Smooth muscle cell (in vitro differentiated cells): ENCODE measurements around the gene NUDT4. TPM values are rescaled to one million over a fixed set of nuclear protein-coding genes. Genes with fewer than 3 reads are reported as not detected.

Source experiments
- DNase-seq: peaks from one replicate; lab custom pipeline; 2025; ENCODE audit not compliant: unreplicated experiment; lab: John Stamatoyannopoulos, UW
- H2AFZ ChIP-seq: fragments of 200-600 bp; sonication (generic); 2 replicates; pipeline ENCODE4 v1.6.0; 2016; ENCODE audit warnings: antibody characterized with exemption, low read depth, mild to moderate bottlenecking
- H3F3A ChIP-seq: fragments of 200-600 bp; sonication (generic); 2 replicates; pipeline ENCODE4 v1.6.0; 2017; ENCODE audit warnings: antibody characterized with exemption, low read depth
- H3K27ac ChIP-seq: fragments of 200-600 bp; sonication (generic); 2 replicates; pipeline ENCODE4 v1.5.1; 2016; ENCODE audit warnings: low read depth, mild to moderate bottlenecking
- H3K27me3 ChIP-seq: fragments of 200-600 bp; sonication (generic); 2 replicates; pipeline ENCODE4 v1.6.1; 2016; ENCODE audit warnings: low read depth, mild to moderate bottlenecking
- H3K36me3 ChIP-seq: fragments of 200-600 bp; sonication (generic); 2 replicates; pipeline ENCODE4 v1.5.1; 2016; ENCODE audit warnings: low read depth
- H3K4me1 ChIP-seq: fragments of 200-600 bp; sonication (generic); 2 replicates; pipeline ENCODE4 v1.5.1; 2016; ENCODE audit warnings: low read depth
- H3K4me2 ChIP-seq: fragments of 200-600 bp; sonication (generic); 2 replicates; pipeline ENCODE4 v1.6.0; 2016; ENCODE audit warnings: mild to moderate bottlenecking
- H3K4me3 ChIP-seq: fragments of 200-600 bp; sonication (generic); 2 replicates; pipeline ENCODE4 v1.5.1; 2016; ENCODE audit warnings: mild to moderate bottlenecking
- H3K79me2 ChIP-seq: fragments of 200-600 bp; sonication (generic); 2 replicates; pipeline ENCODE4 v1.6.0; 2016; ENCODE audit warnings: low read depth, mild to moderate bottlenecking
- H3K9ac ChIP-seq: fragments of 200-600 bp; sonication (generic); 2 replicates; pipeline ENCODE4 v1.6.0; 2016; ENCODE audit warnings: low read depth
- H3K9me3 ChIP-seq: fragments of 200-600 bp; sonication (generic); replicated peaks from 2 replicates; pipeline ENCODE4 v1.5.1; 2016; ENCODE audit warnings: low read depth
- H4K20me1 ChIP-seq: fragments of 200-600 bp; sonication (generic); 2 replicates; pipeline ENCODE4 v1.6.0; 2016; ENCODE audit warnings: low read depth
- WGBS: methylation state at CpG from one replicate; pipeline ENCODE4 v1.1.7; 2016; ENCODE audit warnings: low lambda C conversion rate; 5-methylcytosine and 5-hydroxymethylcytosine counted together
- polyA plus RNA-seq: library from polyadenylated mRNA; unstranded; fragments of >200 nt; fragmentation: Nextera tagmentation; extraction: Ambion mirVana; gene quantifications from 2 replicates; pipeline ENCODE4 v1.2.1, GENCODE V29; 2016
- total RNA-seq: library from RNA; depleted of rRNA; stranded (reverse); fragments of >200 nt; gene quantifications from 2 replicates; pipeline ENCODE4 v1.2.3, GENCODE V29; 2014
- TF ChIP-seq, protein P1 (sequence below): fragments of 200-600 bp; sonication (generic); IDR thresholded peaks from 2 replicates; pipeline ENCODE4 v1.5.1; 2017; ENCODE audit warnings: borderline replicate concordance, mild to moderate bottlenecking, antibody characterized with exemption; ENCODE audit not compliant: insufficient read depth, poor library complexity, severe bottlenecking

NUDT4 gene
- total and polyA plus RNA-seq, 2 experiments from 2014 or later, result 53.9 to 83.2 TPM

DNA sequence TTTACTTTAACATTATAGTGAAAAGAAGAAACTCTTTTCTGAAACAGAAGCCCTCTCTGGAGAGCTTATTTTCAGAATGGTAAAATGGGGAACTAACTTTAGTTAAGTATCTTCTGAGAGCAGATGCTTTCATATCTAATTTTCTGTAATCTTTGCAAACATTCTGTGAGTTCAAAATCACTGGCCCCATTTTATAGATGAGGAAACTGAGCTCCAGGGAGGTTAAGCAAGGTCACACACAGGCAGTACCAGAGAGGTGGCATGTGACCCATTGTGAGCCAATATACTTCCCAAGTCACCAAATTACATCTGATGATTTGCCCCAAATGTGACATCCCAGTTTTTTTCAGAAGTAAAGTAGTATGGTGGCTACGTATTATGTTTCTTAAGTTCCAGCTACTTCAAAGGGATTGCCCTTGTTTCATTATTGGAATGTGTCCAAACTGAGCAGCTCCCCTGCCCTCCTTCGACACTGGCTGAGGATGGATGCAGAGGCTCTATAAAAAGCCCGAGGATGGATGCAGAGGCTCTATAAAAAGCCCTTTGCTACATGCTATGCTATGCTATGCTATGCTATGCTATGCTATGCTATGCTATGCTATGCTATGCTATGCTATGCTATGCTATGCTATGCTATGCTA is 36.2 kb upstream of the NUDT4 start:
- H3K36me3 ChIP-seq, result no peaks in the 10 kb centered on the region
- no peak overlapping the region for H3K9ac ChIP-seq
- peaks cover 3% of the 10 kb centered on the region for H3K4me1 ChIP-seq
- TF ChIP-seq, protein P1, sequence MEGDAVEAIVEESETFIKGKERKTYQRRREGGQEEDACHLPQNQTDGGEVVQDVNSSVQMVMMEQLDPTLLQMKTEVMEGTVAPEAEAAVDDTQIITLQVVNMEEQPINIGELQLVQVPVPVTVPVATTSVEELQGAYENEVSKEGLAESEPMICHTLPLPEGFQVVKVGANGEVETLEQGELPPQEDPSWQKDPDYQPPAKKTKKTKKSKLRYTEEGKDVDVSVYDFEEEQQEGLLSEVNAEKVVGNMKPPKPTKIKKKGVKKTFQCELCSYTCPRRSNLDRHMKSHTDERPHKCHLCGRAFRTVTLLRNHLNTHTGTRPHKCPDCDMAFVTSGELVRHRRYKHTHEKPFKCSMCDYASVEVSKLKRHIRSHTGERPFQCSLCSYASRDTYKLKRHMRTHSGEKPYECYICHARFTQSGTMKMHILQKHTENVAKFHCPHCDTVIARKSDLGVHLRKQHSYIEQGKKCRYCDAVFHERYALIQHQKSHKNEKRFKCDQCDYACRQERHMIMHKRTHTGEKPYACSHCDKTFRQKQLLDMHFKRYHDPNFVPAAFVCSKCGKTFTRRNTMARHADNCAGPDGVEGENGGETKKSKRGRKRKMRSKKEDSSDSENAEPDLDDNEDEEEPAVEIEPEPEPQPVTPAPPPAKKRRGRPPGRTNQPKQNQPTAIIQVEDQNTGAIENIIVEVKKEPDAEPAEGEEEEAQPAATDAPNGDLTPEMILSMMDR, result no peak
- no peak for DNase-seq
- H3F3A ChIP-seq, result no peaks in the 10 kb centered on the region
- H3K4me2 ChIP-seq, result no peak overlapping the region
- no peak overlapping the region for H3K4me3 ChIP-seq
- H3K79me2 ChIP-seq, result no peaks in the 10 kb centered on the region
- H3K27me3 ChIP-seq, result no peaks in the 10 kb centered on the region
- H4K20me1 ChIP-seq, result no peaks in the 10 kb centered on the region
- no peaks in the 10 kb centered on the region for H3K9me3 ChIP-seq
- no peak overlapping the region for H2AFZ ChIP-seq
- H3K27ac ChIP-seq, result no peak overlapping the region
- WGBS, result 90% methylated on average over 3 of the region's 3 CpGs

DNA sequence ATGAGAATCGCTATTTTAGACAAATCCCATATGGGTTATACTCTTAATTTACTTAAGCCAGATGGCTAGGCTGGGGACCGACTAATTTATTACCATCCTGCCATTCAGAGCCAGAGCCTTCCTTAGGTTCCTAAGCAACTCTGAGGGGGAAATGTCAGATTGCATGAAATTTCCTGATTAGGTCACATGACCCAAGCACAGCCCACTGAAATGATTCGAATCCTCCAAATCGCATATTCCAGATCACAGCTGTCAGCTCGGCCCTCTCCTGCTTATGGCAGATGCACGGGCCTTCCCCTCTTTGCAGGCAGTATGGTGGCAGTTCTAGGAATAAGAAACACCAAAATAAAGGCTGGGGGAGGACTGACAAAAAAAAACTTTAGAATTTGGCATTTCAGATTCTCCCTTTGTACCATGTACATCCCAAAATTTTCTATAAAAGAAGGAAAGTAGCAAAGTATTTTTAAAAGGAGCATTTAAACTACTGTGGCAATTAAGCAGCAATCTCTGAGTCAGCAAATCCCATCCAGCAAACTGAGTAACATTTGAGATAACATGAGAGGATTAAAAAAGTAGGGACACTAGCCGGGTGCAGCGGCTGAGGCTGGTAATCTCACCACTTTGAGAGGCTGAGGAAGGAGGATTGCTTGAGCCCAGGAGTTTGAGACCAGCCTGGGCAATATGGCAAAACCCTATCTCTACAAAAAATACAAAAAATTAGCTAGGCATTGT is 30.5 kb upstream of the NUDT4 start:
- WGBS, result 63% methylated on average over 8 of the region's 8 CpGs
- Histone ChIP-seq H3K36me3 (no peaks in the 10 kb centered on the region), H3K4me2 (no peak overlapping the region), H3K27ac (no peak overlapping the region), H3K79me2 (no peaks in the 10 kb centered on the region), H3K9ac (no peak overlapping the region), H3K9me3 (no peaks in the 10 kb centered on the region), H3F3A (no peaks in the 10 kb centered on the region), H2AFZ (no peak overlapping the region), H4K20me1 (no peaks in the 10 kb centered on the region), H3K4me3 (no peak overlapping the region), H3K27me3 (no peaks in the 10 kb centered on the region), H3K4me1 (no peaks in the 10 kb centered on the region)
- TF ChIP-seq, protein P1, result no peak
- no peak for DNase-seq

DNA sequence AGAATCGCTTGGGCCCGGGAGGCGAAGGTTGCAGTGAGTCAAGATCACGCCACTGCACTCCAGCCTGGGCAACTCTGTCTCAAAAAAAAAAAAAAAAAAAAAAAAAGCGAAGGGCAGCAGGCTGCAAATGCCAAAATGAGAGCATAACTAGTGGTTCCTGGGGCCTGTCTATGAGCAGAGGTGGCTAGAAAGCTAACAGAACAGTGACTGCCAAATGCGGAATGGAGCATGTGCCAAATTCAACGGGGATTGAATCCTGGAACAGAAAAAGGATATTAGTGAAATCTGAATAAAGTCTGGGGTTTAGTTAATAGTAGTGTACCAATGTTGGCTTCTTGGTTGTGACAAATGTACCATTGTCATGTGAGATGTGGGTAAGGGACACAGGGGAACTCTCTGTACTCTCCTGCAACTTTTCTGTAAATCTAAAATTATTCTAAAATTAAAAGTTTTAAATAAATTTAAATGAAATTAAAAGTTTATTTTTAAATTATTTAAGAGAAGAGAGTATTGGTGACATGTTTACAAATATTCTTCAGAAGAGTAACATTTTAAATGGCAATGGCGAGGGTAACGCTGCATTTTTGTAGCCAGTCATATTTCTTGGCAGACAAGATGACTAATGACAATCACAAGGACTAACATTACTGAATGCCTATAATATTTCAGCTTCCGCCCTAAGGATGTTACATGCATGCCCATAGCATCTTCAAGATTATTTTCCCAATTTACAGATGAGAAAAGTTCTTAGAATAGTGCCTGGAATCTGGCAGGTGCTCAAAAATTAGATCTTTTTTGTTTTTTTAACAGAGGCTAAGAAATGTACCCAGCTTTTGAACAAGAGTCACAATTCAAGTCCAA is 28.9 kb upstream of the NUDT4 start:
- H3K27me3 ChIP-seq, result no peaks in the 10 kb centered on the region
- no peaks in the 10 kb centered on the region for H3K36me3 ChIP-seq
- H3K4me3 ChIP-seq, result no peak overlapping the region
- no peaks in the 10 kb centered on the region for H4K20me1 ChIP-seq
- TF ChIP-seq, protein P1, result no peak
- H3K4me1 ChIP-seq, result no peaks in the 10 kb centered on the region
- 93% methylated on average over 6 of the region's 10 CpGs for WGBS
- H3K4me2 ChIP-seq, result no peak overlapping the region
- no peak overlapping the region for H2AFZ ChIP-seq
- H3F3A ChIP-seq, result no peaks in the 10 kb centered on the region
- H3K9me3 ChIP-seq, result no peaks in the 10 kb centered on the region
- H3K79me2 ChIP-seq, result no peaks in the 10 kb centered on the region
- DNase-seq, result no peak
- H3K9ac ChIP-seq, result no peak overlapping the region
- no peak overlapping the region for H3K27ac ChIP-seq
